Activated CD8-positive, alpha-beta T cell treated with anti-CD3 and anti-CD28 coated beads, Interleukin-2, amount 10 ng/mL, durations not matched to agents 7 days and 5 days (primary cell): ENCODE measurements around the gene SEPTIN12. TPM values are rescaled to one million over a fixed set of nuclear protein-coding genes. Genes with fewer than 3 reads are reported as not detected.
"Not testable (repeated sequence)": the region's sequence is repeated elsewhere in the genome, so short reads cannot be mapped to it uniquely, and the experiment has no call there.

ENCODE experiments used
- ATAC-seq: fragments of 150-1000 bp; cut with Tn5 transposase; one replicate; pipeline ENCODE4 v1.10.0; 2021; ENCODE audit warnings: moderate library complexity
- CTCF ChIA-PET: fragments of 350-600 bp; sonication (Branson Sonifier 250); formaldehyde crosslinking; loops from one replicate; lab custom pipeline; 2021; ENCODE audit warnings: antibody characterized with exemption; lab: Charles Lee
- POLR2A ChIA-PET: fragments of 350-600 bp; sonication (Branson Sonifier 250); formaldehyde crosslinking; loops from one replicate; lab custom pipeline; 2021; ENCODE audit warnings: antibody characterized with exemption; lab: Charles Lee
- DNase-seq: peaks from one replicate; pipeline ENCODE4 v3.0.0-alpha.2; 2020
- H3K27ac Mint-ChIP-seq: one replicate; pipeline ENCODE4 v1.8.0; 2021; ENCODE audit warnings: mild to moderate bottlenecking, mixed read lengths
- H3K27me3 Mint-ChIP-seq: one replicate; pipeline ENCODE4 v1.8.0; 2021; ENCODE audit warnings: low read depth, mixed read lengths
- H3K36me3 Mint-ChIP-seq: one replicate; pipeline ENCODE4 v1.8.0; 2021; ENCODE audit warnings: low read depth, mixed read lengths
- H3K4me1 Mint-ChIP-seq: one replicate; pipeline ENCODE4 v1.8.0; 2021; ENCODE audit warnings: low read depth, mixed read lengths
- H3K4me3 Mint-ChIP-seq: one replicate; pipeline ENCODE4 v1.8.0; 2021; ENCODE audit warnings: mild to moderate bottlenecking, mixed read lengths
- H3K9me3 Mint-ChIP-seq: one replicate; pipeline ENCODE4 v1.8.0; 2022; ENCODE audit warnings: mixed read lengths; ENCODE audit not compliant: insufficient read depth
- total RNA-seq, 2 experiments: library from RNA; stranded (reverse); gene quantifications; one replicate each; pipeline ENCODE4 v1.2.3, GENCODE V29; 2021

SEPTIN12 gene
- total RNA-seq, 2 experiments from 2014 or later, result not detected

DNA sequence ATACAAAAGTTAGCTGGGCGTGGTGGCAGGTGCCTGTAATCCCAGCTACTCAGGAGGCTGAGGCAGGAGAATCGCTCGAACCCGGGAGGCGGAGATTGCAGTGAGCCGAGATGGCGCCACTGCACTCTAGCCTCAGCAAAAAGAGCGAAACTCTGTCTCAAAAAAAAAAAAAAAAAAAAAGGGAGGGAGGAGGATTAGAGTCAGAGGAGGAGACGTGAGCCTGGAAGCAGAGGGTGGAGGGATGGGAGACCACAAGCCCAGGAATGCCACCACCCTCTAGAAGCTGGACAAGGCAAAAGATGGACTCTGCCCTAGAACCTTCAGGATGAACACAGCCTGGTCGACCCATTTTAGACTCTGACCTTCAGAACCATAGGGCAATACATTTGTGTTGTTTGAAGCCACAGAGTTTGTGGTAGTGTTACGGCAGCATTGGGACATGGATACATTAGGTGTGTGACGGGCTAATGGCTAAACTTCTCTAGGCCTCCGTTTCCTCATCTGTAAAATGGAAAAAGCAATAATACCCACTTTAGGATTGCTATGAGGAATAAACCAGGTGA, 4.9 kb upstream of the SEPTIN12 start:
- no peaks in the 10 kb centered on the region for H3K9me3 Mint-ChIP-seq
- ChIA-PET CTCF (no interaction called here), POLR2A (no interaction called here)

DNA sequence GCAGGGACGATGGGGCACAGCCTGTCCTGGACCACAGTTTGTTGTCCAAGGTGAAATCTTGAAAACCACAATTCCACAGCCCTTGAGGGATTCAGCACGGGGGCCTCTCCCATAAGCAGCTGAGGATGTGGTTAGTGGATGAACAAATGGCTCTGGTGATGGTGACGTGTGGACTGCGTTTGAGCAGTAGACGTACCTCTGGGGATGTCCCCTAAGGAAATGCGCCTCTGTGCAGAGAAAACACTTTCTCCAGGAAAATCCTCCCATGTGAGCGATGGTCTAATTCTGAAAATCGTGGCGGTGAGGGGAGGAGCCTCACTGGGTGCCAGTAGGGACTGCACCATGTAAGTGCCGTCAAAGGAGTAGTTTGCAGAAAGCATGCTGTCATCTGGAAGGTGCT, 2.7 kb upstream of the SEPTIN12 start:
- CTCF ChIA-PET, result no interaction called here
- Mint-ChIP-seq H3K4me3 (no peak overlapping the region), H3K27ac (no peak overlapping the region), H3K4me1 (peaks cover 7% of the 10 kb centered on the region), H3K27me3 (peaks cover 3% of the 10 kb centered on the region), H3K9me3 (no peaks in the 10 kb centered on the region), H3K36me3 (no peaks in the 10 kb centered on the region)
- DNase-seq (no peak), ATAC-seq (no peak)
- POLR2A ChIA-PET, result no interaction called here

More for the DNA sequence above, 4.9 kb upstream of the SEPTIN12 start:
- Mint-ChIP-seq H3K4me3 (no peak overlapping the region), H3K4me1 (peaks cover 7% of the 10 kb centered on the region), H3K36me3 (no peaks in the 10 kb centered on the region), H3K27ac (no peak overlapping the region), H3K27me3 (peaks cover 3% of the 10 kb centered on the region)
- ATAC-seq (no peak), DNase-seq (no peak)

DNA sequence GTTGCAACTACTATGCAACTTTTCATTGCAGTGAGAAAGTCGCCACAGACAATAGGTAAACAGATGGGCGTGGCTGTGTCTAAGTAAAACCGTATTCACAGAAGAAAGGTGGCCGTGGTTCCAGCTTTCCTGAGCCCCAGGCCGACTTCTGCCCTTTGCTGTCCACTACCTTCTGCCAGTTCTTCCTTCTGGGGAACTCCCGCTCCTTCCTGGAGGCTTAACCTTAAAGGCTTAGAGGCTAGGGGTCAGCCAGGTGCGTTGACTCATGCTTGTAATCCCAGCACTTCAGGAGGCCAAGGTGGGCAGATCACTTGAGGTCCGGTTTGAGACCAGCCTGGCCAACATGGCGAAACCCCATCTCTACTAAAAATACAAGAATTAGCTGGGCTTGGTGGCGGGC, 2.1 kb upstream of the SEPTIN12 start:
- H3K4me3 Mint-ChIP-seq, result no peak overlapping the region
- peaks cover 3% of the 10 kb centered on the region for H3K27me3 Mint-ChIP-seq
- ATAC-seq, result no peak
- CTCF ChIA-PET, result no interaction called here
- no peak overlapping the region for H3K27ac Mint-ChIP-seq
- DNase-seq, result no peak
- POLR2A ChIA-PET, result no interaction called here
- no peaks in the 10 kb centered on the region for H3K9me3 Mint-ChIP-seq
- H3K36me3 Mint-ChIP-seq, result no peaks in the 10 kb centered on the region
- H3K4me1 Mint-ChIP-seq, result peaks cover 7% of the 10 kb centered on the region

GRCh38 chr16:4788910-4789309, 765 bp upstream of the SEPTIN12 start:
- Mint-ChIP-seq H3K4me1 (peaks cover 7% of the 10 kb centered on the region), H3K9me3 (no peaks in the 10 kb centered on the region), H3K27me3 (peaks cover 3% of the 10 kb centered on the region), H3K4me3 (no peak overlapping the region), H3K27ac (no peak overlapping the region), H3K36me3 (no peaks in the 10 kb centered on the region)
- ChIA-PET POLR2A (no interaction called here), CTCF (no interaction called here)
- ATAC-seq (no peak), DNase-seq (no peak)

GRCh38 chr16:4788489-4788889, 344 bp upstream of the SEPTIN12 start:
- H3K27me3 Mint-ChIP-seq, result peaks cover 3% of the 10 kb centered on the region
- DNase-seq (no peak), ATAC-seq (no peak)
- no peak overlapping the region for H3K27ac Mint-ChIP-seq
- peaks cover 7% of the 10 kb centered on the region for H3K4me1 Mint-ChIP-seq
- no peaks in the 10 kb centered on the region for H3K36me3 Mint-ChIP-seq
- POLR2A ChIA-PET, result no interaction called here
- no peak overlapping the region for H3K4me3 Mint-ChIP-seq
- CTCF ChIA-PET, result no interaction called here
- H3K9me3 Mint-ChIP-seq, result no peaks in the 10 kb centered on the region

GRCh38 chr16:4787068-4787467, 1.1 kb downstream of the SEPTIN12 start:
- Mint-ChIP-seq H3K4me3 (no peak overlapping the region), H3K4me1 (peaks cover 7% of the 10 kb centered on the region), H3K9me3 (no peaks in the 10 kb centered on the region), H3K27me3 (peaks cover 3% of the 10 kb centered on the region), H3K27ac (no peak overlapping the region), H3K36me3 (no peaks in the 10 kb centered on the region)
- ChIA-PET POLR2A (no interaction called here), CTCF (no interaction called here)
- DNase-seq (no peak), ATAC-seq (no peak)

GRCh38 chr16:4785758-4786433, 2.2 kb downstream of the SEPTIN12 start:
- no peaks in the 10 kb centered on the region for H3K9me3 Mint-ChIP-seq
- ChIA-PET POLR2A (interaction anchor here (0.6 kb wide), 1 partner anchor 189 kb away, joined by 4 read pairs; no protein-coding TSS in a partner anchor), CTCF (no interaction called here)
- no peak for DNase-seq
- H3K36me3 Mint-ChIP-seq, result no peaks in the 10 kb centered on the region
- peaks cover 3% of the 10 kb centered on the region for H3K4me1 Mint-ChIP-seq
- ATAC-seq, result no peak
- peaks cover 3% of the 10 kb centered on the region for H3K27me3 Mint-ChIP-seq
- H3K27ac Mint-ChIP-seq, result no peak overlapping the region
- H3K4me3 Mint-ChIP-seq, result no peak overlapping the region

GRCh38 chr16:4784444-4784987, 3.6 kb downstream of the SEPTIN12 start:
- H3K9me3 Mint-ChIP-seq, DNase-seq, H3K4me1 Mint-ChIP-seq, H3K27me3 Mint-ChIP-seq, CTCF ChIA-PET, H3K4me3 Mint-ChIP-seq, H3K36me3 Mint-ChIP-seq, ATAC-seq, H3K27ac Mint-ChIP-seq: not testable (repeated sequence)
- POLR2A ChIA-PET, result interaction anchor here (0.6 kb wide), 1 partner anchor 1612 kb away, joined by 3 read pairs; no protein-coding TSS in a partner anchor

- peaks cover 3% of the 10 kb centered on the region for H3K27me3 Mint-ChIP-seq
- POLR2A ChIA-PET, result no interaction called here
- DNase-seq (no peak), ATAC-seq (no peak)
- no peaks in the 10 kb centered on the region for H3K4me1 Mint-ChIP-seq
- no peaks in the 10 kb centered on the region for H3K36me3 Mint-ChIP-seq
- CTCF ChIA-PET, result no interaction called here
- no peaks in the 10 kb centered on the region for H3K9me3 Mint-ChIP-seq
- no peak overlapping the region for H3K4me3 Mint-ChIP-seq
- H3K27ac Mint-ChIP-seq, result no peak overlapping the region
These were observed 4.2 kb downstream of the SEPTIN12 start for GRCh38 chr16:4783951-4784336.

DNA sequence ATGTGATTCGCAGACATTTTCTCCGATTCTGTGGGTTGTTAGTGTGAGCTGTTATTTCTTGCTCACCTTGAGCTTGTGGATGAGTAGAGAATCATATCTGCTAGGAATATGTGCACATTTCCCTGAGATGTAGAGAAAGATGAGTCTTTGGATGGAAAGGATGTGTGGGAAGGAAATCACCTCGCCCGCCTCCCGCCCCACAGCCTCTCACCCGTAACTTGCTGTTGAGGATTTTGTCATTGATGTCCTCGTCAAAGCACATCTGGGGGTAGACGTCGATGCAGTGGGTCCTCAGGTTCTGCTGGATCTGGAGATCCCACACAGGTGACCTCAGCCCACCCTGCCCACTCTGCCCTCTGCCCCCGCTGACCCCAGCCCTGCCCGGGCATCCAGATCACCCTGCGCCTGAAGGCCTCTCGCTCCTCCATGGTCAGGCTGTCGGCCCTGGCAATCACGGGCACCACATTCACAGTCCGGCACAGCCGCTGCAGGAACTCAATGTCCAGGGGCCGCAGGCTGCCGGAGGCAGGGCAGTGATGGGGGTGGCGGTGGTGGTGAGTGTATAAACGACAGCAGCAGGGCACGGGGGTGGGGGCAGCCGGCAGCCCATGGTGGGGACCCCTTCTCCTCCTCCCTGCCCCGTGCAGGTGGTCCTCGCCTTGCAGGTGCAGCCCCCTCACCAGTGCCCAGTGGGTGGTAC, 4.7 kb downstream of the SEPTIN12 start:
- no peaks in the 10 kb centered on the region for H3K36me3 Mint-ChIP-seq
- ATAC-seq (no peak), DNase-seq (no peak)
- H3K4me1 Mint-ChIP-seq, result no peaks in the 10 kb centered on the region
- CTCF ChIA-PET, result no interaction called here
- H3K9me3 Mint-ChIP-seq, result no peaks in the 10 kb centered on the region
- no peaks in the 10 kb centered on the region for H3K27me3 Mint-ChIP-seq
- POLR2A ChIA-PET, result no interaction called here
- H3K27ac Mint-ChIP-seq, result no peak overlapping the region
- no peak overlapping the region for H3K4me3 Mint-ChIP-seq

DNA sequence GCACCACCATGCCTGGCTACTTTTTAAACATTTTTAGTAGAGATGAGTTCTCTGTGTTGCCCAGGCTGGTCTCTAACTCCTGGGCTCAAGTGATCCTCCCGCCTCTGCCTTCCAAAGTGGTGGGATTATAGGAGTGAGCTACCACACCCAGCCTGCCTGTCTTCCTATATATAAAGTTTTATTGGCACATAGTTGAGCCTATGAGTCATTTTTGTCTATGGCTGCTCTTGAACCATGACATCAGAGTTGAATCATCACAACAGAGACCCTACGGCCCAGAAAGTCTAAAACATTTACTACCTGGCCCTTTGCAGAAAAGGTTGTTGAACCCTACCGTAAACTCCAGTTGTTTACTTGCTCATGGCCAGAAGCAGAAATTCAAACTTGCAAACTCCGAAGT, 7.9 kb downstream of the SEPTIN12 start:
- no peaks in the 10 kb centered on the region for H3K36me3 Mint-ChIP-seq
- H3K9me3 Mint-ChIP-seq, result no peaks in the 10 kb centered on the region
- no peaks in the 10 kb centered on the region for H3K4me1 Mint-ChIP-seq
- DNase-seq (no peak), ATAC-seq (no peak)
- ChIA-PET POLR2A (no interaction called here), CTCF (no interaction called here)
- H3K27me3 Mint-ChIP-seq, result no peaks in the 10 kb centered on the region
- H3K27ac Mint-ChIP-seq, result no peak overlapping the region
- no peak overlapping the region for H3K4me3 Mint-ChIP-seq

DNA sequence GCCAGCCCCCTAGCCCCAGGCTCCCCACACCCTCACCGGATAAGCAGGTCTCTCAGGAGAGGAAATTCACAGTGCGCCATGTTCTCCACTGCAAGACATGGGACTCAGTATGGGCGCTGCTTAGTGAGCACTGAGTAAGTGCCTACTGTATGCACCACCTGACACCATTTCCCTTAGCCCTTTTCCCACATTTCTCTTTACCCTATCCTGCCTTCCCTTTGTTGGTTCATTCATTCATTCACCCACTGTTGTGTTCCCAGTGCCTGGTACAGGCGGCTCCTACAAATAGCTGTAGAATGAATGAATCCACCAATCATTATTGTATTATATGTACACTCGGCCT, 10.1 kb downstream of the SEPTIN12 start:
- no peaks in the 10 kb centered on the region for H3K36me3 Mint-ChIP-seq
- DNase-seq (no peak), ATAC-seq (no peak)
- no peak overlapping the region for H3K27ac Mint-ChIP-seq
- no peaks in the 10 kb centered on the region for H3K9me3 Mint-ChIP-seq
- H3K4me3 Mint-ChIP-seq, result no peak overlapping the region
- ChIA-PET CTCF (no interaction called here), POLR2A (no interaction called here)
- H3K4me1 Mint-ChIP-seq, result no peaks in the 10 kb centered on the region
- H3K27me3 Mint-ChIP-seq, result no peaks in the 10 kb centered on the region
